Measurements from ENCODE around the gene IVD.

- TF ChIP-seq CTCF (conservative IDR thresholded peaks at IDR 0.05; ENCODE audit: low read depth, low read length) (no peak), EZH2 (IDR thresholded peaks at IDR 0.05; ENCODE audit: borderline replicate concordance, low read depth, low read length, poor library complexity, severe bottlenecking) (no peak)
Observed at GRCh38 chr15:40429068-40429710, 23.6 kb downstream of the IVD start.
